Measurements from ENCODE around the gene NEMP1.
A peak's percentile ranks its signal among the peaks of the same experiment; 100 is the strongest.
"Not testable (repeated sequence)": the region's sequence is repeated elsewhere in the genome, so short reads cannot be mapped to it uniquely, and the experiment has no call there.

The NEMP1 gene

GRCh38 chr12:57040211-57040610, 38.4 kb downstream of the NEMP1 start:
- Mint-ChIP-seq H3K27ac (no peak overlapping the region), H3K27me3 (no peaks in the 10 kb centered on the region), H3K4me3 (no peak overlapping the region), H3K36me3 (no peaks in the 10 kb centered on the region), H3K4me1 (peaks cover under 1% of the 10 kb centered on the region), H3K9me3 (no peaks in the 10 kb centered on the region)
- ATAC-seq = no peak

DNA sequence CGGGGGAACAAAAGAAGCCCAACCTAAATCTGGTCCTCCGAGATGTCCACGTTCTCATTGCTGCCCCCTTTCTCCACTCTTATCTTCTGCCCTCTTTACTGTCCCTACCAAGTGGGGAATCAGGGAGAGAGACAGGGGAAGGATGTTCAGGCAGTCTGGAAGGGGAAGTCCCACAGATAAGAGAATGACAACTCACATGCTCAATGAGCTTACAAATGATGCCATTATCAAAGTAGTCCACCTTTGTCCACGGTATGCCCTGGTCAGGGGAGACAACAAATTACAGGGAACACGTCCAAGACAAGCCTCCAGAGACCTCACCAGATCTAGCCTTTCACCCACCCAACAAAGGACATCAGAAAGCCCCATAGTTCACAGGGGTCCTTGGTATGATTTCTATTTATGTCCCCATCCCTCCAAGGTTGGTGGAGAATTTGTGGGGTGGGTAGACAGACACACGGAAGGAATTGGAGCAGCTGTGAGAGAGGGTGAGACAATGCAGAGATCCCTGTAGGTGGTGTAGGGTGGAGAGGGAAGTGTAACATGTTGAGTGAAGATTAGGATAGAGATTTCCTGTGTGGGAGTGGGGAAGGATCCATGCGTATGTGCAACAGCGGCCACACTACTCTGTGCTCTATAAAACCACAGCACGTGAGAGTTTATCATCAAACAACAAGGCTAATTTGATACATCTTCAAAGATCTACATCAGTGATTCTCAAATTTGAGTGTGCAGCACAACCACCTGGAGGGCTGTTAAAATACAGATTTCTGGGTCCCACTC, 39.4 kb downstream of the NEMP1 start:
- no peaks in the 10 kb centered on the region for H3K27me3 Mint-ChIP-seq
- no peaks in the 10 kb centered on the region for H3K4me1 Mint-ChIP-seq
- H3K27ac Mint-ChIP-seq = no peak overlapping the region
- H3K36me3 Mint-ChIP-seq = no peaks in the 10 kb centered on the region
- no peak for ATAC-seq
- no peaks in the 10 kb centered on the region for H3K9me3 Mint-ChIP-seq
- H3K4me3 Mint-ChIP-seq = no peak overlapping the region

DNA sequence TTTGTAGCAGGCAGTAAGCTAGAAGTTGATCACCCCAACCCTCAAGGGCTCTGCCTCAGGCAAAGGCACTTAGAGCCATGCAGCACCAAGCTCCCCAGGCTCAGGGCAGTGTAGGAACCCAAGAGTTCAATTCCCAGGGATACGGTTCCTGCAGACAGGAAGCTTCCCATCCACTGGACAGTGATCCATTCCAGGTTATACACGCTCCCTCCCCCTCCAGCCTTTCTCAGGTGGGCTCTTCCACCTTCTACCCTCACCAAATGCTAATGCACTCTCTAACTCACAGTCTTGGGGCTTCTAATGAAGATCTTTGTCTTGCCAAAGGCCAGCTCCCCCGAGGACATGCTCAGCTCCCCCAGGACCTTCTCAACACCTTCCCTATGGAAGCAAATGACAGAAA, 41.3 kb downstream of the NEMP1 start:
- H3K4me3 Mint-ChIP-seq = no peak overlapping the region
- no peaks in the 10 kb centered on the region for H3K9me3 Mint-ChIP-seq
- ATAC-seq = no peak
- no peak overlapping the region for H3K27ac Mint-ChIP-seq
- no peaks in the 10 kb centered on the region for H3K27me3 Mint-ChIP-seq
- H3K4me1 Mint-ChIP-seq = no peaks in the 10 kb centered on the region
- no peaks in the 10 kb centered on the region for H3K36me3 Mint-ChIP-seq

- H3K27me3 Mint-ChIP-seq = no peaks in the 10 kb centered on the region
- H3K36me3 Mint-ChIP-seq = no peaks in the 10 kb centered on the region
- no peak overlapping the region for H3K4me3 Mint-ChIP-seq
- H3K4me1 Mint-ChIP-seq = peaks cover 17% of the 10 kb centered on the region
- H3K27ac Mint-ChIP-seq = no peak overlapping the region
- H3K9me3 Mint-ChIP-seq = no peaks in the 10 kb centered on the region
- no peak for ATAC-seq
Observed at GRCh38 chr12:57033431-57033830, 45.2 kb downstream of the NEMP1 start.

DNA sequence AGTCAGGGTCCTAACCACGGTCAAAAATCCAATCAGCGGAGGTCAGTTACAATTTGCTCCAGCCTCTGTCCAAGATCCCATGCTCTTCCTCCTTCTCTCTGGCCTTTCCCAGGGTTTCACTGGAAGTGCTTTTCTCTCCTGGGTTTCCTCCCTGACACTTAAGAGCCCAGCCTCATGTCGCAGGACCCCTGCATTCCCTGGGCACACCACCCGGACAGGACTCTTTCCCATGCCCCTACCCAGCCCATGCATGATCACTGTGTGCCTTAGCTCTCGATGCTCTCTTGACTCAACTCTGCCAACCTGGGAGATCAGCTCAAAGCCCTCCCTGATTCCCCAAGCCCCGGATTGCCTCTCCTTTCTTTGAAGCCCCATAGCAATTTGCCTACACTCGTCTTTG, 46.8 kb downstream of the NEMP1 start:
- Mint-ChIP-seq H3K27me3 (no peaks in the 10 kb centered on the region), H3K4me1 (peaks cover 27% of the 10 kb centered on the region), H3K4me3 (no peak overlapping the region), H3K9me3 (no peaks in the 10 kb centered on the region), H3K27ac (peak overlapping the region; percentile 79), H3K36me3 (no peaks in the 10 kb centered on the region)
- no peak for ATAC-seq

GRCh38 chr12:57031138-57031725, 47.4 kb downstream of the NEMP1 start:
- Mint-ChIP-seq H3K36me3 (no peaks in the 10 kb centered on the region), H3K4me3 (no peak overlapping the region), H3K27me3 (peaks cover 5% of the 10 kb centered on the region), H3K4me1 (peaks cover 27% of the 10 kb centered on the region), H3K27ac (peak overlapping the region; percentile 79), H3K9me3 (no peaks in the 10 kb centered on the region)
- ATAC-seq = peak; percentile 67

GRCh38 chr12:57029457-57029856, 49.1 kb downstream of the NEMP1 start:
- H3K36me3 Mint-ChIP-seq = no peaks in the 10 kb centered on the region
- H3K27ac Mint-ChIP-seq = no peak overlapping the region
- H3K27me3 Mint-ChIP-seq = peaks cover 8% of the 10 kb centered on the region
- H3K4me3 Mint-ChIP-seq = no peak overlapping the region
- ATAC-seq = no peak
- H3K9me3 Mint-ChIP-seq = no peaks in the 10 kb centered on the region
- H3K4me1 Mint-ChIP-seq = peaks cover 27% of the 10 kb centered on the region

GRCh38 chr12:57027805-57028153, 50.8 kb downstream of the NEMP1 start:
- H3K9me3 Mint-ChIP-seq = no peaks in the 10 kb centered on the region
- H3K36me3 Mint-ChIP-seq = no peaks in the 10 kb centered on the region
- no peak for ATAC-seq
- peaks cover 8% of the 10 kb centered on the region for H3K27me3 Mint-ChIP-seq
- peak overlapping the region; percentile 20 for H3K27ac Mint-ChIP-seq
- no peak overlapping the region for H3K4me3 Mint-ChIP-seq
- peaks cover 27% of the 10 kb centered on the region for H3K4me1 Mint-ChIP-seq

DNA sequence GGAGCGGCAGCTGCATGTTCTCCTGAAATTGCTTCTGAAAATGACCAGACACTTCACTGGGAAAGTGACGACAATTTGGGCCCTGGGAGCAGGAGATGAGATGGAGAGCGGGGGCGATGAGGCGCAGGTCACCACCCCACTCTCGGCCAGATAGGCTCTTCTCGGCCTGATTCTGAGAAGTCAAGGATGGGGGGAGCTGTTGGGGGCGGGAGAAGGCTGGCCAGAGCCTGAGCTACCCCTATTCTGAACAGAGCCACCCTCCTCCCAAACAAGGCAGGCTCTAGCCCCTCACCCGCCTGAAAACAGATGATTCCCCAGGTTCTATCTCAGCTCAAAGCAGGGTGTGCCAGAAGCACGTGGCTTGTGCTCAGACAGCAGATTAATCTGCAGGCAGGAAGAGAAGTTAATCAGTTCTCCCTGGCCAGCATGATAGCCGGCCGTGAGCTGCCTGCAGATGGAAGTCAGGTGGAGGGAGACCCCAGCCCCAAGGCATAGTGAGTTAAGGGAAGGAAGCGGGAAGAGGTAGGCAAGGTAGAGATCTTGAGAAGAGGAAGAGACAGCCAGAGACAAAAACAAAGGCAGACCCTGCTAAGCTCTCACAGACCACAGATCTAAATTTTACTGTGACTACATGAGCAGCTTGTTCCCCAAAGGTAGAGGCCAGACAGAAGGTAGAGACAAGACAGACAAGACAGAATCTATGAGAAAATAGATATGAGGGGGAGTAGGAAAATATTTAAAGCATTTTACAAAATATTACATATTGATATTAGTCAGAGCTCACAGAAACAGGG, 51.4 kb downstream of the NEMP1 start:
- H3K9me3 Mint-ChIP-seq = no peaks in the 10 kb centered on the region
- H3K4me3 Mint-ChIP-seq = no peak overlapping the region
- peaks cover 27% of the 10 kb centered on the region for H3K4me1 Mint-ChIP-seq
- peaks cover 8% of the 10 kb centered on the region for H3K27me3 Mint-ChIP-seq
- H3K27ac Mint-ChIP-seq = peak overlapping the region; percentile 46
- H3K36me3 Mint-ChIP-seq = no peaks in the 10 kb centered on the region
- ATAC-seq = no peak

DNA sequence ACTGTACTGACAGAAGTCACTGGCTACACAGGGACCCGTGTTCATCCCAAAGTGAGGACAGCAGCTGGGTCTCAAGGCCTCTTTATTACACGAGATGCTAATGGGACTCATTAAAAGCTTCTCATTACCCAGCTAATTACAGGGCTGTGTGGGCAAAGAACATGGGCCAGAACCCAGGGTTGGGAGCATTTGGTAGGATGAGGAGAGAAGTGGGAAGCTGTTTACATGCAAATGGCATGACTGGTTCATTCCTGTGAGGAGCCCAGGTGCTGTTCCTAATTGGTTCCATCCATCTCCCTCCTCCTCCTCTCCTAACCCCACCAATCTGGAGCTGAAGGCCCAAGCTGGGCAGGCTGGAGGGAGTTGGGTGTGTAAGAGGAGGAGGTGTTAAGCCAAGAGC, 53.4 kb downstream of the NEMP1 start:
- Mint-ChIP-seq H3K36me3 (no peaks in the 10 kb centered on the region), H3K27me3 (peaks cover 8% of the 10 kb centered on the region), H3K9me3 (no peaks in the 10 kb centered on the region), H3K4me3 (no peak overlapping the region), H3K4me1 (peaks cover 15% of the 10 kb centered on the region), H3K27ac (no peak overlapping the region)
- no peak for ATAC-seq

DNA sequence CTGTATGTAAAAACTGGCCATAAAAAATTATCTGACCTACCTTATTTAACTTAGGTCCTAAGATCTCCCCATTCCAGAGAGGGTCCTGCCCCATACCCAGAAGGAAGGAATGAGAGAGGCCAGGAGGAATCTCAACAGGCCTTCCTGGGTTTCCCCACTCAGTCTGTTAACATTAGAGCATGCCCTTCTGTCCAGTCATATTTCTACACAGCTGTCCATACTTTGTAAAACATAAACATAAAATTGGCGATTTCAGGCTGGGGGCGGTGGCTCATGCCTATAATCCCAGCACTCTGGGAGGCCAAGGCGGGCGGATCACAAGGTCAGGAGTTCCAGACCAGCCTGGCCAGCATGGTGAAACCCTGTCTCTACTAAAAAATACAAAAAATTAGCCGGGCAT, 56.3 kb downstream of the NEMP1 start:
- not testable (repeated sequence) for H3K4me3 Mint-ChIP-seq, H3K9me3 Mint-ChIP-seq, H3K27ac Mint-ChIP-seq

GRCh38 chr12:57019983-57020719, 58.4 kb downstream of the NEMP1 start:
- H3K4me3 Mint-ChIP-seq = no peak overlapping the region

More for the DNA sequence above, 56.3 kb downstream of the NEMP1 start:
- peaks cover 11% of the 10 kb centered on the region for H3K4me1 Mint-ChIP-seq
- ATAC-seq, H3K36me3 Mint-ChIP-seq, H3K27me3 Mint-ChIP-seq: not testable (repeated sequence)

DNA sequence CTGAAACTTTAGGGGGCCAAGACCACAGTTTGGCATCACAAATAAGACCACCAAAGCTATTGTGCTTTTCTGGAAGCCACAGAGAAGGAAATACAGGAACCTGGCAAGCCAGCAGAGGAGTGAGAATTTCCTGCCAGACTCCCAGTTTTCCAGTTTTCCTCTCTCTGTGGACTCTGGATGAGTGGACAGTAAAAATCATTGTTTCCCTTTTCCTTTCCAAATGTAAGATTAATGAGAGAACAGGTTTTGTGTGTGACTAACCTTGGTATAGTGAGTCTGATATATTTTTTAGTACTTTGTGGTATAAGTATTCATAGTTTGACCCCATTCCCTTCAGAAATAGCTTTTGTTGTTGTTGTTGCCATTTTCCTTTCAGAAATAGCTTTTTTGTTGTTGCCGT, 59.7 kb downstream of the NEMP1 start:
- H3K4me1 Mint-ChIP-seq = peaks cover 7% of the 10 kb centered on the region
- H3K27me3 Mint-ChIP-seq = no peaks in the 10 kb centered on the region
- H3K9me3 Mint-ChIP-seq = no peaks in the 10 kb centered on the region
- H3K36me3 Mint-ChIP-seq = no peaks in the 10 kb centered on the region
- H3K27ac Mint-ChIP-seq = no peak overlapping the region
- no peak overlapping the region for H3K4me3 Mint-ChIP-seq
- ATAC-seq = no peak

More at GRCh38 chr12:57019983-57020719, 58.4 kb downstream of the NEMP1 start:
- H3K36me3 Mint-ChIP-seq = no peaks in the 10 kb centered on the region
- H3K27me3 Mint-ChIP-seq = no peaks in the 10 kb centered on the region
- H3K4me1 Mint-ChIP-seq = peaks cover 7% of the 10 kb centered on the region
- H3K9me3 Mint-ChIP-seq = no peaks in the 10 kb centered on the region
- ATAC-seq = no peak
- H3K27ac Mint-ChIP-seq = peak overlapping the region; percentile 19

DNA sequence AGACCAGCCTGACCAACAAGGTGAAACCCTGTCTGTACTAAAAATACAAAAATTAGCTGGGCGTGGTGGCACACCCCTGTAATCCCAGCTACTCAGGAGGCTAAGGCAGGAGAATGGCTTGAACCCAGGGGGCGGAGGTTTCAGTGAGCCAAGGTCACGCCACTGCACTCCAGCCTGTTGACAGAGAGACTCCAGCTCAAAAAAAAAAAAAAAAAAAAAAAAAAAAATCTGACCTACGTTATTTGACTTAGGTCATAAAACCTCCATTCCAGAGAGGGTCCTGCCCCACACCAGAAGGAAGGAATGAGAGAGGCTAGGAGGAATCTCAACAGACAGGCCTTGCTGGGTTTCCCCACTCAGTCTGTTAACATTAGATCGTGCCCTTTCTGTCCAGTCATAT, 60.2 kb downstream of the NEMP1 start:
- not testable (repeated sequence) for H3K4me3 Mint-ChIP-seq, H3K27ac Mint-ChIP-seq, H3K4me1 Mint-ChIP-seq, H3K27me3 Mint-ChIP-seq, H3K36me3 Mint-ChIP-seq, ATAC-seq, H3K9me3 Mint-ChIP-seq

DNA sequence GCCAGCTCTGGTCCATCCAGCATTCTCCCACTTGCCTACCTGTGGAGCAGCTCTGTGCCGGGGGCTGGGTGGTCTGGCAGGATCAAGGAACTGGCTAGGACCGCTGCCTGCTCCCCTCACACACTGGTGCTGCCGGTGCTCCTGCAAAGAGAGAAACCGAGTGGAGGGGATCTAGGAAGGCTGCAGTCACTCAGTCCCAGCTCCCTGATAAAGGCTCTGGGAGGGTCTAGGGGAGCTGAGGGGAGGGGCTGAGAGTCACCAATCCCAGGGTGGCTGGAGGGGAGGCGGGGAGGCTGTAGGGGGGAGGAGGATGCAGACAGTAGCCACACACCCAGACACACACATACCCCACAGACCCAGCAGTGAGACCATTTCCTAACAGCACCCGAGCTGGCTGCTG, 62.2 kb downstream of the NEMP1 start, which contains the start of gene TAC3:
Gene TAC3 (minus strand): TSS at position 182 of the 400 bp plus-strand sequence. CDS start 732 bp downstream, outside the sequence.
- Mint-ChIP-seq H3K9me3 (no peaks in the 10 kb centered on the region), H3K36me3 (no peaks in the 10 kb centered on the region), H3K27ac (peak within 1 kb of the TSS; percentile 63), H3K4me1 (peaks cover 24% of the 10 kb centered on the region), H3K4me3 (no peak within 1 kb of the TSS), H3K27me3 (no peaks in the 10 kb centered on the region)
- ATAC-seq = no peak
